Activated CD4-positive, alpha-beta T cell treated with anti-CD3 and anti-CD28 coated beads, Interleukin-2, amount 50 U/mL, for 1 hour (primary cell): ENCODE measurements around the gene DOK6.

Source experiments
- DNase-seq: peaks from one replicate; pipeline ENCODE4 v3.0.0-alpha.2; 2020

Gene DOK6

DNA sequence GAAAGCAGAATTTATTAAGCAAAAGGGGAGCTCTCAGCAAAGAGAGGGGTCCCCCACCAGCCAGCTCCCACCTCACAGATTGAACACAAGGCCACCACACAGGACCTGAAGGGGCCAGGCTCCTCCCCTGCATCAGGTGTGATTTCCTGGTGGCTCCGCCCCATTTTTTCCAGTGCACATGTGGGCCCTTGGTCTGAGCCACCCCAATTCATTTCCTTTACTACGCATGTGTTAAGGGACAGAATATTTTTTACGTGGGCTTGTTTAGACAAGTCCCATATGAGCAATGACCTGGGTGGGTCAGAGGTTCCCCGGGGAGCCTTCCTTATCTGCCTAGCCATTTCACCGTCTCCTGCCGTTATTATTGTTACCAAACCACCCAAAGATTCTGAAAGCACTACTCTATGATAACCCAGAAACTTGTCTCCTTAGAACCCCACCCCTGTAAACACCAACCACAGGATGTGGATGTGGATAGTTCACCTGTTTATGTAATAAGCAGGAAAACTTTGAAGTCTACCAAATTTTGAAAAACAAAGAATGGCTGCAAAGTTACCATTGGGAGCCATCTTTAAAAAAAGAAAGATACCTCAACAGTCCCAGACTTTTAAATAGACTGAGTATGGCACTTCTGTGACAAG, 355.3 kb downstream of the DOK6 start:
- DNase-seq = no peak

DNA sequence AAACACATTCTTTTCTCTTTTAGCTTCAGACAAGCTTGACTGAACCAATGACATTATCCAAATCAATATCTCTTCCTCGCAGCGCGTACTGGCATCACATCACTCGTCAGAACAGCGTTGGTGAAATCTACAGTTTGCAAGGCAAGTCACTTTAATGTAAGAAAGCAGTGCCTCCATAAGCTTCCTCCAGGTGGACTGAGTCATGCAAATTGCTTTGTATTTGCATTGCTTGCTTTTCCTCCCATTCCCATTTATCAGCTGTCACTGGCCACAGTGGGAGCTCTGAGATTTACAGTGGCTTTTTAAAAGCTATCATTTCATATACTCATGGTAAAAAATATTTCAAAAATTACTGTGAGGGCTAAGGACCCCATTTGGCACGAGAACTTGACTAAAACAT, 357.0 kb downstream of the DOK6 start:
- DNase-seq = no peak

- DNase-seq = no peak
Measured at GRCh38 chr18:69758458-69758857, 357.8 kb downstream of the DOK6 start.

- no peak for DNase-seq
Measured at GRCh38 chr18:69759046-69759445, 358.4 kb downstream of the DOK6 start.

DNA sequence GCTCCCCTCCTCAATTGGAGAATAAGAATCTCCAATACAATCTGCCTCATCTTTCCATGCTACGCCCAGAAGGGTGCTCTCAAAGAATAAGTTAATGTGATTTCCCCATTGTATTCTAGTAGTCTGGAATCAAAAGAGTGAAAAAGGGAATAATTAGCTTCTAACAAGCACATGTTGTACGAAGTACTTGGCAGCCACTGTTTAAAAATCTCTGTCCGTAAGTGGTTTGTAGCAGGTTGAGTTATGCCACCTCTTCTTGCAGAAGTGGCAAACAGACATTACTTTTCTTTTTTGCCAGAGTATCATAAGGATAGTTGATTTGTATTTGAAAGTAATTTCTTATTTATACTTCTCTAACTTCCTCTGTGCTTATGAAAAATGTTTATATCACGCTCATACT, 362.3 kb downstream of the DOK6 start:
- DNase-seq = no peak

DNA sequence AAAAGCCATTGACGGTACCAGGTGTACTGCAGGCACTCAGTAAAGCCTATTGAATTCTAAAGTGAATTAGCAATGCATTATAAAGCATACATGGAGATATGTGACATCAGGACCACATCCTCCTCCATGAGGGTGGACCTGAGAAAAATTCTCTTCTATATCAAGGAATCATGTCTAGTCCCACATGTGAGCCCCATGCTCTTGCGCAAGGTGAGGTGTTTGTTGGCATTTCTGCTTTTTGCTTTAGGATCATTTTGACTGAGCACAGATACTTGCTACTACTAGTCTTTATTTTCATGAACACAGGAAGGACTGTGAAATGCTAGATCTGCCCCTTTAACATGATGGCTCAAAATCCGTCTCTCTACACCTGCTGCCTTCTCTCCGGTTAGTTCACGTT, 363.1 kb downstream of the DOK6 start:
- DNase-seq = no peak

- no peak for DNase-seq
Measured at GRCh38 chr18:69770238-69770637, 369.6 kb downstream of the DOK6 start.

DNA sequence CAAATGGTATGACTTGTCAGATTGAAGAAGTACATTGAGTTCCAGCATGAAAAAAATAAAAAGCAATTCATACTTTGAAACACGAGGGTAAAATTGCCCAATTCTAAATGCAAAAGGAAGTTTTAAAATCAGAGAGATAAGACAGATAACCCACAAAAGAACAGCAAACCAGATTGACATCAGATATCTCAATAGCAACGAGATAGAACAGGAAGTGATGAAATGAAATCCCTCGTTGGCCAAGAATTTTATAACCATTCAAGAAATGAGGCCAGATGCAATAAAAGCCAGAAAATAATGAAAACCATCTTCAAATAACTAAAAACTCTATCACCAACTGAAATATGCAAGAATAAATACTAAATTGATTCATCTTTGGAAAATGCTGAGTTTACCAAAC, 374.1 kb downstream of the DOK6 start:
- DNase-seq = no peak

DNA sequence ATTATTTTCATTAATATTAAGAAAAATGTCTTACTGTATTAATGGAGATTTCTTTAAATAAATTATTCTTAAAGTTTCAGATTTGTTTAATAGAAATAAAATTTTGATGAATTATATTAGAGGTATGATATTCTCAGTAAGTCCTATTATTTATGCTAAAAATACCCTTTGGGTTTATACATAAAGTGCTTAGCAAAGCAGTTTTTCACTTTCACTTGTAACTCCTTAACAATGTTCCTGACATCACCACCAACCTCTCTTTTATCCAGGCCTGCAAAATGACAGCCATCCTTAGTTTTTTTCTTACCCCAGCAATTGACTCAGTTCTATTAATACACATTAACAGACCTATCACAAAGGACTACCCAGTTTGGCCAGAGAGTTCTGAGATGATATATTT, 376.6 kb downstream of the DOK6 start:
- no peak for DNase-seq

- DNase-seq = no peak
Measured at GRCh38 chr18:69778680-69779079, 378.0 kb downstream of the DOK6 start.

DNA sequence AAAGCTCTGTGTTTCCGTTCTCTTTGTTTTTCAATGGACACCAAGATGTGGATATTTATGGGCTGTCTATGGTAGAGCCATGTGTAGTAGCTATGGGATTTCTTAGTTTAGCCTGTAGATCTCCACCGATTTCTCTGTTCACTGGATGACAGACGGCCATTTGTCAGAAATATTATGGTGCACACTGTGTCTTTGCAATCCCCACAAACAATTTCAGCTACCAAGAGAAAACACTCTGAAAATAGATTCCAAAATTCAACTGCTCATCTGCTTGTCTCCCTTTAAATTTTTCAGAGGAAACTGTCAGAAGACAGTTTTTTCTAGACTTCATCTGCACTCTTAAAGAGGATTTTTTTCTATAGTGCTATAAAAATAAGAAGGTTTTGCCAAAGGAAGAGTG, 380.2 kb downstream of the DOK6 start:
- no peak for DNase-seq

GRCh38 chr18:69784815-69785214, 384.1 kb downstream of the DOK6 start:
- no peak for DNase-seq

GRCh38 chr18:69785466-69785865, 384.8 kb downstream of the DOK6 start:
- no peak for DNase-seq

DNA sequence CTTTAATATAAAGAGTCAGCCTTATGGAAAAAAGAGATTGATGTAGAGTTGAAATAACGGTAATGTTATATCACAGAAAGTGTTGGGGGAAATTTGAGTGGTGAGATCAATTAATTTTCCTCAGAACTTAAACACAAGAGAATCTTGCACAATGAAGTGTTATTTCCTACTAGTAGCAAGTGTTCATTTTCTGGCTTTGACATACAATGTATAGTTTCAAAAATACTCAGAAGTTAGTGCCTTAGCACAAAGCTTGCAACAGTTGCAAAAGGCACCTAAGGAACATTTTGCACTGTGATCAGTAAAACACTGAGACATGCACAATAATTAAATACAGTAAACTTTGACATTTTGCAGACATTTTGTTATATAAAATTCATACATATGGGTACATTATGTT, 385.7 kb downstream of the DOK6 start:
- no peak for DNase-seq

DNA sequence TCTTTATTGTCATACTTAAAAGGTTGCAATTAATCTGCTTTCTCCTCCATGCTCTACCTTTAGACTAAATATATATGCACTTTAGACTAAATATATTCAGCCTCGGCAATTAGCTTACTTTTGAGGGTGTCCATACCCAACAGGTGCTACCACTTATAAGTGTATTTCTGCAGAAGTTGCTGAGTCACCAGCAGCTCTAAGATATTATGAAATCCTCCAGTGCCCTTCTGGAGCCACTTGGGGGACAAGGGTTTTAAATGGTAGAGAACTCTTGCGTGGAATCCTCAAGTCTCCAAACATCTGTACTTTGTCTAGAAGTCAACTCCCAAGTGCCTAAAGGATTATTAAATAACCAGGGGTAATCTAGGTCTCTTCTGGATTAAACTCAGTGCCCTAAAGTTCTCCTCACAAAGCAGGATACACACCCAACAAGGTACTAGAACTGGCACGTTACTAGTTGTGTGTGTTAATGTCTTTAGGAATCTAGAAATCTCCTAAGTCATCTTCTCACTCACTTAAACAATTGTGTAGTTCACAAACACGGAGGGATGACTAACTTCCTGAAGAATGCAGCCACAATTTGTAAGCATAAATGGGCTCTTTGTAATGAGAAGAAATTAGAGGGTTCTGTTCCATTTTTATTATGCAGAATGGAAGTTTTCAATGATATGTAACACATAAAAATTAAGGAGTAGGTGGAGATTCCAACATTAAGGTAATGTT, 387.3 kb downstream of the DOK6 start:
- DNase-seq = no peak

GRCh38 chr18:69789794-69790193, 389.1 kb downstream of the DOK6 start:
- no peak for DNase-seq

- DNase-seq = no peak
Measured at GRCh38 chr18:69790649-69791048, 390.0 kb downstream of the DOK6 start.

- no peak for DNase-seq
Measured at GRCh38 chr18:69795791-69796190, 395.1 kb downstream of the DOK6 start.

DNA sequence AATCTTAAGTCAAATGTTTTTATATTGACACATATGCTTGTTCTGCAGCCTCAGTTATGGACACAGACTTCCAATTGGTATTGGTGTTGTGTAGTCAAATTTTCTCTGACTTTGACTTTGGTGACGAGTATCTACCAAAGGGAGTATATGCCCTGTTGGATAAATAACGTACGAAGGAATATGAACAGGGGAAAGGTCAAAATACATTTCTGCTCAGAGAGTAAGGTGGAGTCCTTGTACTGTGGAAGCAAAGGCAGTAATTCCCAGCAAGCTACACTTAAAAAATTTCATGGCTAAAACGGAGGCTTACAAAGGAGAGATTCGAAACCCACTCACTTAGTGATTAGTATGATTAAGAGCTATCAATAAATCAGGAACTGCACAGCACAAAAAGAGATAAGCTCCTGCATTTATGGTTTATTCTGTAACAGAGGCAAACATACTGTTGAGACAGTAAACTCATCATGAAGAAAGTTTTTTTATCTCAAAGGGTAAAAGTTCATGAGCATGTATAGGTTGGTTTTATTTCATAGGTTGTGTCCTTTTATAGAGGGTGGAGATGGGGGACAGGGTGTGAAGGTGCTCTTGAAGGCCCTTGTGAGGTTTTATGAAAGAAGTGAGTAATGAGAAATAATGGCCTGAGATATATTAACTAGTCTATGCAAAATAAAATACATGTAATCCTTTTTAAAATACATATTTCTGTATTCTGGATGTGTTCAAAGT, 404.3 kb downstream of the DOK6 start:
- no peak for DNase-seq

DNA sequence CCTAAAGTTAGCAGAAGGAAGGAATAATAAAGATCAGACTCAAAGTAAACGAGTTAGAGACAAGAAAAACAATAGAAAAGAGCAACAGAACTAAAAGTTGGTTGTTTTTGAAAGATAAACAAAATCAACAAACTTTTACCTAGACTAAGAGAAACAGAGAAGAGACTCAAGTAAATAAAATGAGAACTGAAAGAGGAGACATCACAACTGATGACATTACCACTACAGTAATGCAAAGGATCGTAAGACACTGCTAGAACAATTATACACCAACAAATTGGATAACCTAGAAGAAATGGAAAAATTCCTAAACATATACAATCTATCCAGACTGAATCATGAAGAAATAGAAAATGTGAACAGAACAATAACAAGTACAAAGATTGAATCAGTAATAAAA, 407.7 kb downstream of the DOK6 start:
- DNase-seq = no peak

DNA sequence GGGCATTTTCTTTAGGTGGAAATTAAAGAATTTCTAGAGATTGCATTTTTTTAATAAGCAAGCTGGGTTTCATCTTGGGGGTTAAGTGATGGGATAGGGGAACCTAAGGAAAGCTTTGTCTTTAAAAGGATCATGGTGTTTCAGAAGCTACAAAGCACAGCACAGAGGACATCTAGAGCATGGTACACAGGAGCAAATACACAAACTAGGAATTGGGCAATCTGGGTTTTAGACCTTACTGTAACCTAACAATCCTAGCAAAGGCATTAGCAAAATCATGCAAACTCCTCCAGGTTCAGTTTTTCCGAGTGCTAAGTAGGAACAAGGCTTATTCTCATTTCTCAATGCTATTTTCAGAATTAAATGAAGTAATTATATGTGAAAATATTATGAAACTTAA, 412.9 kb downstream of the DOK6 start:
- DNase-seq = no peak

- no peak for DNase-seq
Measured at GRCh38 chr18:69814861-69815385, 414.2 kb downstream of the DOK6 start.

- no peak for DNase-seq
Measured at GRCh38 chr18:69817335-69817940, 416.8 kb downstream of the DOK6 start.

DNA sequence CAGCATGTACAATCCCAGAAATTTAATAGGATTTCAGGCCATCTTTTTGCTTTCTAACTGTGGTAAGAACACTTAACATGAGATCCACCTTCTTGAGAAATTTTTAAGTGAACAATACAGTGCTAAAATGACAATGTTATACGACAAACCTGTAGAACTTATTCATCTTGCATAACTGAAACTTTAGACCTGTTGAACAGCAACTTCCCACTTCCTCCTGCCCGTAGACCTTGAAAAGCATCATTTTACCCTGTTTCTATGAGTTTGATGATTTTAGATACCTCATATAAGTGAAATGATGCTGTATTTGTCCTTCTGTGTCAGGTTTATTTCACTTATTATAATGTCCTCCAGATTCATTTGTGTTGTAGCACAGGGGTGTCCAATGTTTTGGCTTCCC, 418.8 kb downstream of the DOK6 start:
- DNase-seq = no peak
